ENCODE measurements around the gene CDC42. TPM values are rescaled to one million over a fixed set of nuclear protein-coding genes. Genes with fewer than 3 reads are reported as not detected.

Gene CDC42
- total RNA-seq, 1 experiment from 2014 or later, result 171 TPM

GRCh38 chr1:22124592-22125229 lies 72.2 kb downstream of the CDC42 start:
- H3K27ac Mint-ChIP-seq, result no peak overlapping the region; the same call in 1 of the 2 replicates
- no peaks in the 10 kb centered on the region for H3K27me3 Mint-ChIP-seq (ENCODE audit: low read depth)
- ATAC-seq (no peak), DNase-seq (ENCODE audit: low spot score) (no peak)
- no peaks in the 10 kb centered on the region for H3K36me3 Mint-ChIP-seq
- no peaks in the 10 kb centered on the region for H3K9me3 Mint-ChIP-seq
- H3K4me3 Mint-ChIP-seq, result no peak overlapping the region
- TF ChIP-seq NR3C1 (CRISPR knock-in tag; conservative IDR thresholded peaks at IDR 0.05; ENCODE audit: low read depth) (no peak), ZNF219 (CRISPR knock-in tag; IDR thresholded peaks at IDR 0.05; ENCODE audit: borderline replicate concordance) (no peak), GRHL2 (CRISPR knock-in tag; IDR thresholded peaks at IDR 0.05; ENCODE audit: insufficient replicate concordance, severe bottlenecking) (no peak), FOXP4 (CRISPR knock-in tag; IDR thresholded peaks at IDR 0.05) (no peak), MAX (CRISPR knock-in tag; IDR thresholded peaks at IDR 0.05) (no peak), NFYB (CRISPR knock-in tag; conservative IDR thresholded peaks at IDR 0.05; ENCODE audit: low read depth) (no peak), NR2C2 (CRISPR knock-in tag; IDR thresholded peaks at IDR 0.05) (no peak), ZNF512 (CRISPR knock-in tag; IDR thresholded peaks at IDR 0.05; ENCODE audit: borderline replicate concordance) (no peak), ZNF423 (CRISPR knock-in tag; IDR thresholded peaks at IDR 0.05) (no peak)
- TF ChIP-seq, protein P1, sequence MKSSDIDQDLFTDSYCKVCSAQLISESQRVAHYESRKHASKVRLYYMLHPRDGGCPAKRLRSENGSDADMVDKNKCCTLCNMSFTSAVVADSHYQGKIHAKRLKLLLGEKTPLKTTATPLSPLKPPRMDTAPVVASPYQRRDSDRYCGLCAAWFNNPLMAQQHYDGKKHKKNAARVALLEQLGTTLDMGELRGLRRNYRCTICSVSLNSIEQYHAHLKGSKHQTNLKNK (CRISPR knock-in tag; IDR thresholded peaks at IDR 0.05), result no peak
- TF ChIP-seq, protein P2, sequence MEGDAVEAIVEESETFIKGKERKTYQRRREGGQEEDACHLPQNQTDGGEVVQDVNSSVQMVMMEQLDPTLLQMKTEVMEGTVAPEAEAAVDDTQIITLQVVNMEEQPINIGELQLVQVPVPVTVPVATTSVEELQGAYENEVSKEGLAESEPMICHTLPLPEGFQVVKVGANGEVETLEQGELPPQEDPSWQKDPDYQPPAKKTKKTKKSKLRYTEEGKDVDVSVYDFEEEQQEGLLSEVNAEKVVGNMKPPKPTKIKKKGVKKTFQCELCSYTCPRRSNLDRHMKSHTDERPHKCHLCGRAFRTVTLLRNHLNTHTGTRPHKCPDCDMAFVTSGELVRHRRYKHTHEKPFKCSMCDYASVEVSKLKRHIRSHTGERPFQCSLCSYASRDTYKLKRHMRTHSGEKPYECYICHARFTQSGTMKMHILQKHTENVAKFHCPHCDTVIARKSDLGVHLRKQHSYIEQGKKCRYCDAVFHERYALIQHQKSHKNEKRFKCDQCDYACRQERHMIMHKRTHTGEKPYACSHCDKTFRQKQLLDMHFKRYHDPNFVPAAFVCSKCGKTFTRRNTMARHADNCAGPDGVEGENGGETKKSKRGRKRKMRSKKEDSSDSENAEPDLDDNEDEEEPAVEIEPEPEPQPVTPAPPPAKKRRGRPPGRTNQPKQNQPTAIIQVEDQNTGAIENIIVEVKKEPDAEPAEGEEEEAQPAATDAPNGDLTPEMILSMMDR (IDR thresholded peaks at IDR 0.05), result no peak
- TF ChIP-seq, protein P3, sequence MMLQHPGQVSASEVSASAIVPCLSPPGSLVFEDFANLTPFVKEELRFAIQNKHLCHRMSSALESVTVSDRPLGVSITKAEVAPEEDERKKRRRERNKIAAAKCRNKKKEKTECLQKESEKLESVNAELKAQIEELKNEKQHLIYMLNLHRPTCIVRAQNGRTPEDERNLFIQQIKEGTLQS (CRISPR knock-in tag; conservative IDR thresholded peaks at IDR 0.05), result no peak
- peaks cover 21% of the 10 kb centered on the region for H3K4me1 Mint-ChIP-seq
- CTCF ChIA-PET, result interaction anchor here (0.6 to 1.6 kb wide), 4 partner anchors 13 to 69 kb away, joined by 3 read pairs; no protein-coding TSS in a partner anchor
- POLR2A ChIA-PET, result no interaction called here

DNA sequence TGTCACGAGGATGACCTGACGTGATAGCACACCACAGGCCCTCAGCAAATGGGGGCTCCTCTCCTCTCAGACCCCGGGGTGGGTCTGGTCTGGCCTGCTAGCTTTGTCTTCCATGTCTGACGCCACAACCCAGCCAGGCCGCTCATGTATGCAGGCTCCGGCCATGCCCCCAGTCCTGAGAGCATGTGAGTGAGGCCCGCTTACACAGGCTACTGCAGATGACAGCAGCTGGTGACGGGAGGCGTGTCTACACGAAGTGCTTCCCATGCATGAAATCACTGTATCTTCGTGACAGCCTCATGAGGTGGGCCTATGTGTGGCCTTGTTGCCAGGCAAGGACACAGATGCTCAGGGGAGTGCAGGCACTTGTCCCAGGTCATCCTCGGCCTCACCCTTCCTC lies 74.0 kb downstream of the CDC42 start:
- Mint-ChIP-seq H3K9me3 (no peaks in the 10 kb centered on the region), H3K36me3 (no peaks in the 10 kb centered on the region), H3K27ac (no peak overlapping the region), H3K4me1 (peaks cover 10% of the 10 kb centered on the region), H3K4me3 (no peak overlapping the region), H3K27me3 (ENCODE audit: low read depth) (no peaks in the 10 kb centered on the region)
- POLR2A ChIA-PET, result no interaction called here
- no peak for ATAC-seq
- DNase-seq (ENCODE audit: low spot score), result no peak
- CTCF ChIA-PET, result no interaction called here
- TF ChIP-seq, protein P4, sequence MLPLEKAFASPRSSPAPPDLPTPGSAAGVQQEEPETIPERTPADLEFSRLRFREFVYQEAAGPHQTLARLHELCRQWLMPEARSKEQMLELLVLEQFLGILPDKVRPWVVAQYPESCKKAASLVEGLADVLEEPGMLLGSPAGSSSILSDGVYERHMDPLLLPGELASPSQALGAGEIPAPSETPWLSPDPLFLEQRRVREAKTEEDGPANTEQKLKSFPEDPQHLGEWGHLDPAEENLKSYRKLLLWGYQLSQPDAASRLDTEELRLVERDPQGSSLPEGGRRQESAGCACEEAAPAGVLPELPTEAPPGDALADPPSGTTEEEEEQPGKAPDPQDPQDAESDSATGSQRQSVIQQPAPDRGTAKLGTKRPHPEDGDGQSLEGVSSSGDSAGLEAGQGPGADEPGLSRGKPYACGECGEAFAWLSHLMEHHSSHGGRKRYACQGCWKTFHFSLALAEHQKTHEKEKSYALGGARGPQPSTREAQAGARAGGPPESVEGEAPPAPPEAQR (CRISPR knock-in tag; IDR thresholded peaks at IDR 0.05), result no peak
- no peak for TF ChIP-seq ZNF317 (CRISPR knock-in tag; IDR thresholded peaks at IDR 0.05; ENCODE audit: borderline replicate concordance, low read depth)
- TF ChIP-seq STAT6 (CRISPR knock-in tag; conservative IDR thresholded peaks at IDR 0.05; ENCODE audit: low read depth), result no peak
- no peak for TF ChIP-seq SP1 (CRISPR knock-in tag; conservative IDR thresholded peaks at IDR 0.05)
- TF ChIP-seq FOXP1 (CRISPR knock-in tag; IDR thresholded peaks at IDR 0.05; ENCODE audit: borderline replicate concordance), result no peak
- no peak for TF ChIP-seq NFATC4 (CRISPR knock-in tag; IDR thresholded peaks at IDR 0.05)
- TF ChIP-seq ZNF263 (CRISPR knock-in tag; IDR thresholded peaks at IDR 0.05; ENCODE audit: low read depth), result no peak
- no peak for TF ChIP-seq IRF2 (CRISPR knock-in tag; IDR thresholded peaks at IDR 0.05; ENCODE audit: borderline replicate concordance, low read depth)
- TF ChIP-seq JUN (CRISPR knock-in tag; IDR thresholded peaks at IDR 0.05), result no peak
- TF ChIP-seq CREM (CRISPR knock-in tag; IDR thresholded peaks at IDR 0.05), result no peak
